ENCODE results near the gene IGFBP4. TPM values are rescaled to one million over a fixed set of nuclear protein-coding genes. Genes with fewer than 3 reads are reported as not detected.

The IGFBP4 gene
- total RNA-seq, 4 donors from 2014 or later, result 234 to 334 (median 274) TPM

- Histone ChIP-seq H3K9me3 (no peaks in the 10 kb centered on the region), H3K27ac (no peak overlapping the region), H3K4me1 (peaks cover 17 to 34% of the 10 kb centered on the region in 2 donors), H3K27me3 (no peaks in the 10 kb centered on the region), H3K4me3 (replicated peaks in 1 of 3) (no peak overlapping the region), H3K36me3 (no peaks in the 10 kb centered on the region)
- TF ChIP-seq CTCF (IDR thresholded peaks at IDR 0.05), result no peak
- no peak for TF ChIP-seq POLR2A (IDR thresholded peaks at IDR 0.05)
- intact Hi-C loops (cut with DNase I), result no loop called here
- 98 to 100% methylated on average over 2 of the region's 2 CpGs for WGBS, 2 donors
- no peak for DNase-seq
These were observed 59.9 kb downstream of the IGFBP4 start for GRCh38 chr17:40503154-40503553.

- intact Hi-C loops (cut with DNase I), result no loop called here
- H3K36me3 ChIP-seq, result no peaks in the 10 kb centered on the region
- no peaks in the 10 kb centered on the region for H3K27me3 ChIP-seq
- H3K4me1 ChIP-seq, result peaks cover 13 to 21% of the 10 kb centered on the region in 2 donors
- no peak overlapping the region for H3K27ac ChIP-seq
- no peaks in the 10 kb centered on the region for H3K9me3 ChIP-seq
- no peak for TF ChIP-seq POLR2A (IDR thresholded peaks at IDR 0.05)
- no peak for TF ChIP-seq CTCF (IDR thresholded peaks at IDR 0.05)
- WGBS, 2 donors, result 84 to 87% methylated on average over 5 of the region's 5 CpGs
- no peak for DNase-seq
- H3K4me3 ChIP-seq (replicated peaks in 1 of 3), result no peak overlapping the region
These were observed 63.5 kb downstream of the IGFBP4 start for GRCh38 chr17:40506786-40507185.

Other genes starting within 250 kb of the IGFBP4 start
- 10 to 100 TPM; 13.2 to 14.6 (median 14.5) TPM for gene WIPF2, start 224.1 kb upstream of the IGFBP4 start, total RNA-seq
- gene CDC6, start 155.6 kb upstream of the IGFBP4 start, total RNA-seq, result 1 to 10 TPM in 1 of 4 donors, under 1 TPM in 3; 0.63 to 5.2 (median 0.79) TPM
- 10 to 100 TPM; 20.0 to 60.9 (median 35.2) TPM for gene RARA, start 134.3 kb upstream of the IGFBP4 start, total RNA-seq
- gene GJD3, start 78.7 kb upstream of the IGFBP4 start, total RNA-seq, result 1 to 10 TPM; 1.6 to 3.4 (median 1.7) TPM
- gene TOP2A, start 25.6 kb upstream of the IGFBP4 start, total RNA-seq, result 1 to 10 TPM in 3 of 4 donors, under 1 TPM in 1; 0.20 to 5.2 (median 2.2) TPM
- gene TNS4, start 58.2 kb downstream of the IGFBP4 start, total RNA-seq, result 10 to 100 TPM in 2 of 4 donors, 1 to 10 TPM in 2; 5.4 to 24.7 (median 16.2) TPM
- 1 to 10 TPM in 1 of 4 donors, under 1 TPM in 2, not detected in 1; 0.27 to 1.6 (median 0.93) TPM for gene CCR7, start 122.0 kb downstream of the IGFBP4 start, total RNA-seq
- 100 to 1,000 TPM in 3 of 4 donors, 10 to 100 TPM in 1; 82.1 to 125 (median 108) TPM for gene SMARCE1, start 204.4 kb downstream of the IGFBP4 start, total RNA-seq
- 1 to 10 TPM in 3 of 4 donors, under 1 TPM in 1; 0.50 to 5.7 (median 2.3) TPM for gene KRT222, start 221.7 kb downstream of the IGFBP4 start, total RNA-seq

Data from thyroid gland (tissue), 4 donors.